DMS53 (cell line): ENCODE data around the gene NEB.
"Not testable (repeated sequence)": the region's sequence is repeated elsewhere in the genome, so short reads cannot be mapped to it uniquely, and the experiment has no call there.

ENCODE experiments used
- DNase-seq: peaks from one replicate; lab custom pipeline; 2025; lab: John Stamatoyannopoulos, UW

NEB gene

GRCh38 chr2:151758744-151759143, 24.5 kb upstream of the NEB start:
- no peak for DNase-seq

DNA sequence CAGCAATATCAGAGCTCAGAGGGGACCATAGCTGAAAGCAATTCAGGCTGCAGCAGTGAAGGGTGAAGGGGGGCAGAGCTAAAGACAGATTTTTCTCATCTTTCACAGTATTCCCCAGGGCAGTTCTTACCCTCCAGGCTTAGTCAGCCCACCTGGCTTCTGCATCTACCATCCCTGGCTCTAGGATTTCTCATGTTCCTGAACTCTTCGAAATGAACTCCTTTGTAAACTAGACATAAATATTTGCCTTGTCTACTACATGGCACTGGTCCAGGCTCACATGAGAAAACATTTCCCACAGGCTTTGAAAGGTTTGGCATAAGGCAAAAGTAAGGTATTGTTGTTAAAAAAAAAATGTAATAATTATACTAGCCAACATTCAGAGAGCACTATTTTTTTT, 23.6 kb upstream of the NEB start:
- peak; percentile 2 for DNase-seq

GRCh38 chr2:151756820-151757219, 22.5 kb upstream of the NEB start:
- DNase-seq, result peak; percentile 16

DNA sequence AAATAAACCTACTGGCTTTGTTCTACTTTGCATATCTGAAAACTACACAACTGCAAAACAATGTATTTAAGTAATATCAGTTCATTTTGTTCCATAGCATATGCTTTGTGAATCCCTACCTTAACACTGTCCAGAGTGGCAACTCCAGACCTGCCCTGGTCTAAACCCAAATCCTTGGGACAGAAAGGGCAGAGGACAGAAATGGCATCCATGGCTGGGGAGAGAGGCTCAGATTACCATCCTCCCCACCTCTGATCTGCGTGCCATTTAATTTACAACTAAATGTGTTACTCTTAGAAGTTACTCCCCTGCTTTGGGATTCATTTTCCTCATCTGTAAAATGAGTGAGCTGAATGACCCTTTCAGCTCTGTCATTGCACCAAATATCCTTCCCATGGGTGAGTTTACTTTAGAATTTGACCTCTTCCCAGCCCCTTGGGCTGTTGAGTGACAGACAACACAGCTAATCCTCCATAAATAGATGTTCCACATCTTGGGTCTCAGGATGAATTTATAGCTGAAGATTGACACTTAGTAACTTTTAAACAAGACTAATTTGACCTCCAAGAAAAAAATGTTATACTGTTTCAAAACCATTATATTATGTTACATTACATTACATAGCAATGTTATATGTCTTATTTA, 20.1 kb upstream of the NEB start:
- no peak for DNase-seq

DNA sequence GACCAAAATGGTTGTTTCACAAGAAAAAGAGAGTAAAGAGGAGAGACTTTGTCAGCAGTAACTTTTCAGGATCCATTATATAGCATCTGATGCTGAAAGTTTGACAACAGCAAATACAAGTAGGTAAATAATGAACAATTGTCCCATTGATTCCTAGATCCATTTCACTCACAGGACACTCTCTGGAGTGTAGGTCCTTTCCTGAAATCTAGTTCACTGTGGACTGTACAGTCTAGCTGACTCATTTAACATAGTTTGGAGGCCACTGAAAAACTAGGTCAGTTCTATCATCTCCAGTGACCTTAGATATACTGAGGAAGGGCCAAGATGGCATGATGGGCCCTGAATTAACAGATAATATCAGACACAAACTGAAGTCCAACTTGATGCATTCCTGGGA, 19.3 kb upstream of the NEB start:
- no peak for DNase-seq

- DNase-seq, result not testable (repeated sequence)
Observed at GRCh38 chr2:151745261-151745660, 11.0 kb upstream of the NEB start.

- no peak for DNase-seq
Observed at GRCh38 chr2:151730262-151730975, 3.9 kb downstream of the NEB start.

GRCh38 chr2:151729837-151730236, 4.4 kb downstream of the NEB start:
- no peak for DNase-seq

DNA sequence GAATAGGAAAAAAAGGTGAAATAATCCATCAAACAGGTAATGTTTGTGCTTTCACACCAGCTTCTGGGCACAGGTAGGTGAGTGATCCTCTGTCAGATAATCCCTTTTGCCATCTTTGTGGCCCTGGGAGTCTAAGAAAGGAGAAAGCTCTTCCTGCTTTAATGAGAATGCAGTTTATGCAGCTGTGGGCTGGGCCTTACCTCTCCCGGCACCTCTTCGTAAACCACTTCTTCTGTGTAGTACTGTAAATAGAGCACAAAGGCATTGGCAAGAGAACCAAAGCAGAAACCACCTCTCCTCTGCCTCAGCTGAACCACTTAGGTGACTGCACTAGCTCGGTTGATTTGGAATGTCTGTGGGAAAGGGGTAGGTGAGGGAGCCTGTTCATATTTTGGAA, 4.9 kb downstream of the NEB start:
- DNase-seq, result no peak

DNA sequence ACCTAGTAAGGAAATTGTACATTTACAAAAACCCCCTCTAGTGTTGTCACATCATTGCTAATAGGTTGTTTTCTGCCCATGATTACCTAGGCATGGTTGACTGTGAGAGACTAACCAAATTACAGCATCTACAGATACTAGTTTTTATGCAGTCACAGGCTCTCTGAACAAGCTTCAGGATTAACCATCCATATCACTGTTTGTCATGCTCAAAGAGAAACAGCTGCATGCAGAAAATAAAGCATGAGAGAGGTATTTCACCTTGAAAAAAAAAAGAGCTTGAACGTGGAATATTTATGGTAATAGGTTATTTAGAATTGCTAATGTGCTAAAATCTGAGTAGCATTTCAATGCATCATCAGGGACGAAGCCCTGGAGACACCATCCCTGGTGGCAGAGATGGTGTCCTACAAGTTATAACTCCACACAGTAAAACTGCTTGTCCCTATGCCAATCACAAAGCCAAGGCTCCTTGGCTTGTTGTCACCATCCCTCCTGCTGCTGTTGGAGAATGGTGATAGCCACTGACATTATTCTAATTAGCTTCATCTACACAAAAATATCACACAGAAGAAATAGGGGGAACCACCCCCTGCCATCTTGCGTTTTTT, 5.4 kb downstream of the NEB start:
- DNase-seq, result peak; percentile 29

DNA sequence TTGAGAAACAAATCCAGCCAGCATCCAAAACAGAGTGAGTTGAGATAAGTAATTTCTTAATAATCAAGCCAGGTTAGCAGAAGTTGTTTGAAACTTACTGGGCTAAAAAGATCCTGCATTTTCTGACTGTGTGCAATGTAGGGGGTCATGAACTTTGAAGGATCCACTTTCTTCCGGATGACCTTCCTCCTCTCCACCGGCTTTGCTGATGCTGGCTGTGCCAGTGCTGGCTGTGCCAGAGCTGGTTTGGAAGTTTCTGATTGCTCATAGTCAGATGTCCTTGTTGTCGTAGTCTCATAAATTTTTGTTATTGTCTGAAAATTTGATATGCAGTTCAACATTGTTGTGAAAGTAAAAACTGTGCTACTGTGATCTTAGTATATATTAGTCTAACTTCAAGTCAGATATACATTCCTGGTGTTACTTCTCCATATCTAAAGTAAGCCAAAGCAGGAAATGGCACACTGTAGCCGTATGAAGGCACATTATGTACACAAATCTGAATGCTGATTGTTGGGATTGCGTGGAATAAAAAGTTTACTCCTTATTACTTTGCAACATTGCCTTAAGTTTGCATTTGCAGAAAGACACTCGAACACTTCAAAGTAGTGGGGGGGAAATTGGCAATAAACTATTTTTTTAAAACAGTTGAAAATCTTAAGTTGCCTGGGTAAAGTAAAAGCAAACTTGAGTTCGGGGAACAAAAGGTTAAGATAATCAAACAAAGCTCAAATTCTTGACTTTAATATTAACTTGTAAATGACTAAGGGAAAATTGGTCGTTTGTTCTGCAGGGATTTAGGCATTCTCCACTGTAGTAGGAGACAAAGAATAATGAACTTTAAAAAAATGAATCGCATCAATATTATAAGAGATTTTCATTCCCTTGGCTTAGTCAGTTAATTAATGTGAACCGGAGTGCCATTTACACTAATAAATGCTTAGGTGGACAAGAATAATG, 6.4 kb downstream of the NEB start:
- DNase-seq, result no peak

GRCh38 chr2:151721161-151721560, 13.1 kb downstream of the NEB start:
- DNase-seq, result no peak

DNA sequence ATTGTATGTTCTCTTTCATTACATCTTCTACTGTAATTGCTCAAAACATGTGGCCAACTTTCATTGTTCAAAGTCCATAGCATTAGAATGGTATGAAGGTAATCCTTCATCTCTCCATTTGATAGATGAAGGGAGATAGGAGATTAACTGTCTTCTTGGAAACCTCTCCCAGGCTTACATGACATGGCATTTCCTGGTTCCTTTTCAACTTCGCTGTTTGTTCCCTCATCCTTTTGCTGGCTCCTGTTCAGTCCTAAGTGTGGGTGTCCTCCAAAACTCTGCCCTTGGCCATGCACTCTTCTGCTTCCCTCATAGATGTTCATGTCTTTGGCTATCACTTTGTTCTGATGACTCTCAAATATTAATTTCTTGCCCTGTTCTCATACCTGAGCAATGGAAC, 13.8 kb downstream of the NEB start:
- no peak for DNase-seq

DNA sequence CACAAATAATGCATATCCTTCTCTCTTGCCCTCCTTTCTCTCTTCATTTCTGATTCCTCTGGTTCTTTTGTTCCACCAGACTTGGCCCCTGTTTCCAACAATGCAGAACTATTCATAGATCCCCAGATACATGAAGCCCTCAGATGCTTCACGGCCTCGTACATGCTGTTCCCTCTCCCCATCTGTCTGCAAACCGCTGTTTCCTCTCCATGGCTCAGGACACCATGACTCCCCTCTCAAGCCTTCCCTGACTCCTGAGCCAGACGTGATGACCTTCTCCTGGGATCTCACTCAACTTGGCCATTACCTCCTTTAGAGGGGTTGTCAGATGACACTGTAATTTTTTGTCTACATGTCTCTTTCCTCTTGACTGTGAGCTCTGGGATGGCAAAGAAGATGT, 15.5 kb downstream of the NEB start:
- DNase-seq, result no peak

- DNase-seq, result no peak
Observed at GRCh38 chr2:151718247-151718646, 16.0 kb downstream of the NEB start.

DNA sequence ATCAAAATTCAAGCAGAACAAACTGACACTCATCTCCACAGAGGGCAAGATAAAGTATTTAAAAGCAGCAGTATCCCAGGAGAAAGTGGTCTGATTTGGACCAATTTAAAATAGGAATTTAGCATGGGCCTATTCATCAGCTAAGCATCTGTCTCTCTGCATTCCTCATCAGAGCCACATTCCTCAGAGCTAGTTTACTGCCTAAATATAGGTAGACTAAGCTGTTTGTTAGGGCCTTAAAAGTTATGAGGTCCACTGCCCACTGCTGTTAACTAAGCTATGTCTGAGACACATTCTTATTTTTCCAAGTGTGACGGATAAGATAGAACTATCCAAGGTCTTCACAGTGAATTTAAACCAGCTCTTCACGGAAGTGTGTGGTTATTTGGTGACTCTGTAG, 17.6 kb downstream of the NEB start:
- no peak for DNase-seq

- no peak for DNase-seq
Observed at GRCh38 chr2:151713291-151713903, 20.9 kb downstream of the NEB start.

- no peak for DNase-seq
Observed at GRCh38 chr2:151711025-151711424, 23.3 kb downstream of the NEB start.

DNA sequence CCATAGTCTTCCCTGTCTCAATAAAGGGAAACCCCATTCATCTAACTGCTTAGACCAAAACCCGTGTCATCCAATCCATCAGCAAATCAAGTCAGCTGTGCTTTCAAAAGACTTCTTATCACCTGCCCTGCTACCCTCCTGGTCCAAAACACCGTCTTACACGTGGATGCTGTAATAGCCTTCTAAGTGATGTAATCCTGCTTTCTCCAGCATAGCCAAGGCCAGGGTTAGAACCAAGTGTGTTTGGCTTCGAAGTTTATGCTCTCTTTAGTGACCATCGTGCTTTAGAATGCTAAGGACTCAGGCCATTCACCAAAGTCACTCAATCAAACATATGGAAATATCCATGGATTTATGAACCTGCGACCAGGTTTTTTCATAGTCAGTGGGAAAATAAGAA, 25.5 kb downstream of the NEB start:
- DNase-seq, result no peak

GRCh38 chr2:151707857-151708256, 26.4 kb downstream of the NEB start:
- no peak for DNase-seq

GRCh38 chr2:151704480-151704961, 29.8 kb downstream of the NEB start:
- DNase-seq, result not testable (repeated sequence)

DNA sequence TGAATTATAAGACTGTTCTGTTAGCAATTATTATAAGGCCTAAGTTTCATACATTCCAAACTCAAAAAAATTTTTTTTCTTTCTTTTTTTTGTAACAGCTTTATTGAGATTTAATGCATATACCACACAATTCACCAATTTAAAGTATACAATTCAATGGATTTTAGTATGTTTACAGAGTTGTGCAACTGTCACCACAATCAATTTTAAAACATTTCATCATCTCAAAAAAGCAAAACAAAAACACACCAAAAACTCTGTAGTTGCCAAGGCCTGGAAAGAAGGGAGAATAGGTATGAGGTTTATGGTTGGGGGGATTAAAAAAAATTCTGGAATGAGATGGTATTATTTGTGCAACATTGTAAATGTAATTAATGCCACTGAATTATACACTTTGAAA, 36.1 kb downstream of the NEB start:
- not testable (repeated sequence) for DNase-seq
